ENCODE results near the gene NRXN3. TPM values are rescaled to one million over a fixed set of nuclear protein-coding genes. Genes with fewer than 3 reads are reported as not detected.

Gene NRXN3
- polyA plus RNA-seq, 1 donor from 2014 or later = 110 TPM

DNA sequence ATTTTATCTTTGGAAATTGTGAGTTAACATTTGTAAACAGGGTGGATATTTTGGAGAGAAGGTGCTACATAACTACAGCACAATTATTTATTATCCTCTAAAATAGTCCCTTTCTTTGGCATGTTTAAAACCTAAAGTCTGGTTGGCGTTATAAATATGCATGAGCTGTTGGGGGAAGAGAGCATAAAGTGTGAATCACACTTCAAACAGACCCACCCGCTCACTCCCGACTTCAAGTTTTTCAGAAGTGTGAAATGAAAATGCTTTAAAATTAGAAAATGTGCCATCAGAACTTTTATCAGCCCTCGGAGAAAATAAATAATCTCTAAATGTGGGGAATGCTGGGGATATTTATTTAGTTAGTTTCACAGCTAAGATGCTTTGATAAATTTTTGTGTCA, 1006.9 kb downstream of the NRXN3 start:
- Histone ChIP-seq H3K27me3 (ENCODE audit: insufficient read depth, low read depth, low read length) (no peaks in the 10 kb centered on the region), H4K20me1 (ENCODE audit: insufficient read depth) (no peaks in the 10 kb centered on the region)
- TF ChIP-seq MXI1 (conservative IDR thresholded peaks at IDR 0.05; ENCODE audit: poor library complexity, severe bottlenecking) = no peak
- TF ChIP-seq RAD21 (conservative IDR thresholded peaks at IDR 0.05) = no peak
- TF ChIP-seq EZH2 (IDR thresholded peaks at IDR 0.05; ENCODE audit: borderline replicate concordance, insufficient read depth, low read length, poor library complexity, severe bottlenecking) = no peak
- TF ChIP-seq, protein P1, sequence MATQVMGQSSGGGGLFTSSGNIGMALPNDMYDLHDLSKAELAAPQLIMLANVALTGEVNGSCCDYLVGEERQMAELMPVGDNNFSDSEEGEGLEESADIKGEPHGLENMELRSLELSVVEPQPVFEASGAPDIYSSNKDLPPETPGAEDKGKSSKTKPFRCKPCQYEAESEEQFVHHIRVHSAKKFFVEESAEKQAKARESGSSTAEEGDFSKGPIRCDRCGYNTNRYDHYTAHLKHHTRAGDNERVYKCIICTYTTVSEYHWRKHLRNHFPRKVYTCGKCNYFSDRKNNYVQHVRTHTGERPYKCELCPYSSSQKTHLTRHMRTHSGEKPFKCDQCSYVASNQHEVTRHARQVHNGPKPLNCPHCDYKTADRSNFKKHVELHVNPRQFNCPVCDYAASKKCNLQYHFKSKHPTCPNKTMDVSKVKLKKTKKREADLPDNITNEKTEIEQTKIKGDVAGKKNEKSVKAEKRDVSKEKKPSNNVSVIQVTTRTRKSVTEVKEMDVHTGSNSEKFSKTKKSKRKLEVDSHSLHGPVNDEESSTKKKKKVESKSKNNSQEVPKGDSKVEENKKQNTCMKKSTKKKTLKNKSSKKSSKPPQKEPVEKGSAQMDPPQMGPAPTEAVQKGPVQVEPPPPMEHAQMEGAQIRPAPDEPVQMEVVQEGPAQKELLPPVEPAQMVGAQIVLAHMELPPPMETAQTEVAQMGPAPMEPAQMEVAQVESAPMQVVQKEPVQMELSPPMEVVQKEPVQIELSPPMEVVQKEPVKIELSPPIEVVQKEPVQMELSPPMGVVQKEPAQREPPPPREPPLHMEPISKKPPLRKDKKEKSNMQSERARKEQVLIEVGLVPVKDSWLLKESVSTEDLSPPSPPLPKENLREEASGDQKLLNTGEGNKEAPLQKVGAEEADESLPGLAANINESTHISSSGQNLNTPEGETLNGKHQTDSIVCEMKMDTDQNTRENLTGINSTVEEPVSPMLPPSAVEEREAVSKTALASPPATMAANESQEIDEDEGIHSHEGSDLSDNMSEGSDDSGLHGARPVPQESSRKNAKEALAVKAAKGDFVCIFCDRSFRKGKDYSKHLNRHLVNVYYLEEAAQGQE (IDR thresholded peaks at IDR 0.05; ENCODE audit: borderline replicate concordance) = no peak
- TF ChIP-seq POLR2AphosphoS5 (IDR thresholded peaks at IDR 0.05) = no peak
- TF ChIP-seq, protein P2, sequence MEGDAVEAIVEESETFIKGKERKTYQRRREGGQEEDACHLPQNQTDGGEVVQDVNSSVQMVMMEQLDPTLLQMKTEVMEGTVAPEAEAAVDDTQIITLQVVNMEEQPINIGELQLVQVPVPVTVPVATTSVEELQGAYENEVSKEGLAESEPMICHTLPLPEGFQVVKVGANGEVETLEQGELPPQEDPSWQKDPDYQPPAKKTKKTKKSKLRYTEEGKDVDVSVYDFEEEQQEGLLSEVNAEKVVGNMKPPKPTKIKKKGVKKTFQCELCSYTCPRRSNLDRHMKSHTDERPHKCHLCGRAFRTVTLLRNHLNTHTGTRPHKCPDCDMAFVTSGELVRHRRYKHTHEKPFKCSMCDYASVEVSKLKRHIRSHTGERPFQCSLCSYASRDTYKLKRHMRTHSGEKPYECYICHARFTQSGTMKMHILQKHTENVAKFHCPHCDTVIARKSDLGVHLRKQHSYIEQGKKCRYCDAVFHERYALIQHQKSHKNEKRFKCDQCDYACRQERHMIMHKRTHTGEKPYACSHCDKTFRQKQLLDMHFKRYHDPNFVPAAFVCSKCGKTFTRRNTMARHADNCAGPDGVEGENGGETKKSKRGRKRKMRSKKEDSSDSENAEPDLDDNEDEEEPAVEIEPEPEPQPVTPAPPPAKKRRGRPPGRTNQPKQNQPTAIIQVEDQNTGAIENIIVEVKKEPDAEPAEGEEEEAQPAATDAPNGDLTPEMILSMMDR (IDR thresholded peaks at IDR 0.05; ENCODE audit: poor library complexity, severe bottlenecking) = no peak
- TF ChIP-seq EP300 (conservative IDR thresholded peaks at IDR 0.05; ENCODE audit: poor library complexity, severe bottlenecking) = no peak
- no peak for TF ChIP-seq SMC3 (conservative IDR thresholded peaks at IDR 0.05; ENCODE audit: poor library complexity)
- TF ChIP-seq TAF1 (IDR thresholded peaks at IDR 0.05; ENCODE audit: low read depth) = no peak

DNA sequence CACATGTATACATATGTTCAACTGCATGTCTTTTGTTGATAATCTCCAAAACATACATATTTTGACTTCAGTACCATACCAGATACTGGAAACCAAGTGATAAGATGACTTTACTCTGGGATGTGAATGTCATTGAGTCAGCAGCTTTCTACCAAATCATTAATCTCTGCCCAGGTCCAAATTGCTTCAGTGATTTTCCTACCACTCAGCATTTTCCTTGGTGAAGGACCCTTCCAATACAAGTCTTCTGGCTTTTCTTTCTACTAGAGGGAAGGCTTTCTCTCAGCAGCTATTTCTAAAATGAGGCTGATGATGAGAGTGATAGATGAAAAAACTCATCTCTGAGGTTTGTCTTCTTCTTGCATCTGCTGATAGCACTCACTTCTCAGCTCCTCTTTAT, 1008.5 kb downstream of the NRXN3 start:
- H3K9ac ChIP-seq (ENCODE audit: low read length) = no peak overlapping the region
- no peak for TF ChIP-seq SMC3 (conservative IDR thresholded peaks at IDR 0.05; ENCODE audit: poor library complexity)
- no peak for TF ChIP-seq POLR2AphosphoS5 (IDR thresholded peaks at IDR 0.05)
- TF ChIP-seq EZH2 (IDR thresholded peaks at IDR 0.05; ENCODE audit: borderline replicate concordance, insufficient read depth, low read length, poor library complexity, severe bottlenecking) = no peak
- TF ChIP-seq, protein P1 (IDR thresholded peaks at IDR 0.05; ENCODE audit: borderline replicate concordance) = no peak
- no peak for TF ChIP-seq EP300 (conservative IDR thresholded peaks at IDR 0.05; ENCODE audit: poor library complexity, severe bottlenecking)
- no peak for TF ChIP-seq RAD21 (conservative IDR thresholded peaks at IDR 0.05)
- TF ChIP-seq TAF1 (IDR thresholded peaks at IDR 0.05; ENCODE audit: low read depth) = no peak
- TF ChIP-seq MXI1 (conservative IDR thresholded peaks at IDR 0.05; ENCODE audit: poor library complexity, severe bottlenecking) = no peak
- TF ChIP-seq, protein P2 (IDR thresholded peaks at IDR 0.05; ENCODE audit: poor library complexity, severe bottlenecking) = no peak
- H3K4me3 ChIP-seq (ENCODE audit: low read length) = no peak overlapping the region
- no peaks in the 10 kb centered on the region for H3F3A ChIP-seq (ENCODE audit: insufficient read depth, low read length, poor library complexity, severe bottlenecking)
- H3K27me3 ChIP-seq (ENCODE audit: insufficient read depth, low read depth, low read length) = no peaks in the 10 kb centered on the region
- H4K20me1 ChIP-seq (ENCODE audit: insufficient read depth) = no peaks in the 10 kb centered on the region
- H3K9me2 ChIP-seq (ENCODE audit: insufficient read depth, low read length) = no peaks in the 10 kb centered on the region
- no peaks in the 10 kb centered on the region for H3K79me2 ChIP-seq (replicated peaks; ENCODE audit: insufficient read depth, low read length)
- no peak overlapping the region for H3K27ac ChIP-seq (ENCODE audit: low read length)
- no peak overlapping the region for H2AFZ ChIP-seq (ENCODE audit: low read depth, low read length)
- H3K36me3 ChIP-seq (ENCODE audit: insufficient read depth, low read length) = no peaks in the 10 kb centered on the region
- H3K4me2 ChIP-seq (ENCODE audit: low read length) = no peak overlapping the region
- no peaks in the 10 kb centered on the region for H3K9me3 ChIP-seq (ENCODE audit: low read length)

More for the DNA sequence above, 1006.9 kb downstream of the NRXN3 start:
- Histone ChIP-seq H3K27ac (ENCODE audit: low read length) (no peak overlapping the region), H3K79me2 (replicated peaks; ENCODE audit: insufficient read depth, low read length) (no peaks in the 10 kb centered on the region), H2AFZ (ENCODE audit: low read depth, low read length) (no peak overlapping the region), H3K4me3 (ENCODE audit: low read length) (no peak overlapping the region), H3K4me2 (ENCODE audit: low read length) (no peak overlapping the region), H3K9me3 (ENCODE audit: low read length) (no peaks in the 10 kb centered on the region), H3K9me2 (ENCODE audit: insufficient read depth, low read length) (no peaks in the 10 kb centered on the region), H3K36me3 (ENCODE audit: insufficient read depth, low read length) (no peaks in the 10 kb centered on the region), H3F3A (ENCODE audit: insufficient read depth, low read length, poor library complexity, severe bottlenecking) (no peaks in the 10 kb centered on the region), H3K9ac (ENCODE audit: low read length) (no peak overlapping the region)
